ENCODE data around the gene KIAA0408. TPM values are rescaled to one million over a fixed set of nuclear protein-coding genes. Genes with fewer than 3 reads are reported as not detected.

The KIAA0408 gene
- total and polyA plus RNA-seq, 2 experiments from 2014 or later: 0.27 to 2.0 TPM

GRCh38 chr6:127464161-127464880 is 5.1 kb upstream of the KIAA0408 start:
- DNase-seq (ENCODE audit: low read depth in 1 of 2, low spot score in 1 of 2): peak in 1 of 2 donors; percentile 77
- no peaks in the 10 kb centered on the region for H3K27me3 ChIP-seq
- TF ChIP-seq CTCF (IDR thresholded peaks at IDR 0.05; ENCODE audit: low read depth, low read length): no peak
- peak overlapping the region; percentile 45 for H3K27ac ChIP-seq
- no peak overlapping the region for H3K4me3 ChIP-seq
- H3K4me1 ChIP-seq (ENCODE audit: low read depth): peaks cover 18% of the 10 kb centered on the region
- no peaks in the 10 kb centered on the region for H3K36me3 ChIP-seq
- H3K9me3 ChIP-seq (ENCODE audit: low read depth): no peaks in the 10 kb centered on the region

DNA sequence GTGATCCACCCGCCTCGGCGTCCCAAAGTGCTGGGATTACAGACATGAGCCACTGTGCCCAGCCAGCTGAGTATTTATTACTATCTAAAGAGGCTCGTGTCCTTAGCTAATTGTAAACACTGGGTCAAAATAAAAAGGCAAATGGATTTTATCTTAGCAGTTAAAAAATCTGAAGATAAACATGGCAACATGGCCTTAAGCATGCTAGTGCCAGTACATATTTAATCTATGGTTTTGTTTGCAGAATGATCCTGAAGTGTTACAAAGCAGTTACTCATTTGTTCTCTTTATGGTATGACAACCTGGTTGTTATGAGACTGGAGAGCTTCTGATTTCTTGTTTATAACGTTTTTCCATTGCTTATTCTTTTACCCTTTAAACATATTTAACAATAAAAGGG is 3.9 kb upstream of the KIAA0408 start:
- no peak overlapping the region for H3K27ac ChIP-seq
- peaks cover 23% of the 10 kb centered on the region for H3K4me1 ChIP-seq (ENCODE audit: low read depth)
- H3K4me3 ChIP-seq: no peak overlapping the region
- no peaks in the 10 kb centered on the region for H3K9me3 ChIP-seq (ENCODE audit: low read depth)
- no peak for DNase-seq (ENCODE audit: low read depth in 1 of 2, low spot score in 1 of 2)
- H3K27me3 ChIP-seq: no peaks in the 10 kb centered on the region
- no peak for TF ChIP-seq CTCF (IDR thresholded peaks at IDR 0.05; ENCODE audit: low read depth, low read length)
- no peaks in the 10 kb centered on the region for H3K36me3 ChIP-seq

GRCh38 chr6:127462376-127462775 is 3.2 kb upstream of the KIAA0408 start:
- no peaks in the 10 kb centered on the region for H3K27me3 ChIP-seq
- no peak overlapping the region for H3K4me3 ChIP-seq
- H3K4me1 ChIP-seq (ENCODE audit: low read depth): peaks cover 23% of the 10 kb centered on the region
- peak in 1 of 2 donors; percentile 39 for DNase-seq (ENCODE audit: low read depth in 1 of 2, low spot score in 1 of 2)
- H3K9me3 ChIP-seq (ENCODE audit: low read depth): no peaks in the 10 kb centered on the region
- no peak for TF ChIP-seq CTCF (IDR thresholded peaks at IDR 0.05; ENCODE audit: low read depth, low read length)
- H3K27ac ChIP-seq: peak overlapping the region; percentile 12
- no peaks in the 10 kb centered on the region for H3K36me3 ChIP-seq

DNA sequence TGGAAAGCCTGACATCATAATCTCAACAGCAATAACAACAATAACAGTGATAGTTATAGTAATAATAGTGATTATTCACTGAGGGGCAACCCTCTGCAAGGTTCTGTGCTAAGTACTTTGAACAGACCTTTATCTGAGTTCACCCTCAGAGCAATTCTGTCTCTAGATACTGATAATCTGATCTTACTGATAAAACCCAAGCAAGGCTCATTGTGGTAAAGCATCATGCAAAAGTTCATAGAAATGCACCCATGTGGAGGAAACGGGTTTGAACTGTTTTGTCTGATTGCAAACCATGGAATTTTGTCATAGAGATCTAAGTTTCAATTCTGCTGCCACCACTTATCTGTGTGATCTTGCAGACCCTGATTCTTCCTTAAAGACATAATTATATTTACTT is 1.3 kb upstream of the KIAA0408 start:
- Histone ChIP-seq H3K4me3 (no peak overlapping the region), H3K27ac (peak overlapping the region; percentile 54), H3K27me3 (no peaks in the 10 kb centered on the region), H3K9me3 (ENCODE audit: low read depth) (no peaks in the 10 kb centered on the region), H3K36me3 (no peaks in the 10 kb centered on the region), H3K4me1 (ENCODE audit: low read depth) (peaks cover 23% of the 10 kb centered on the region)
- TF ChIP-seq CTCF (IDR thresholded peaks at IDR 0.05; ENCODE audit: low read depth, low read length): no peak
- DNase-seq (ENCODE audit: low read depth in 1 of 2, low spot score in 1 of 2): no peak

DNA sequence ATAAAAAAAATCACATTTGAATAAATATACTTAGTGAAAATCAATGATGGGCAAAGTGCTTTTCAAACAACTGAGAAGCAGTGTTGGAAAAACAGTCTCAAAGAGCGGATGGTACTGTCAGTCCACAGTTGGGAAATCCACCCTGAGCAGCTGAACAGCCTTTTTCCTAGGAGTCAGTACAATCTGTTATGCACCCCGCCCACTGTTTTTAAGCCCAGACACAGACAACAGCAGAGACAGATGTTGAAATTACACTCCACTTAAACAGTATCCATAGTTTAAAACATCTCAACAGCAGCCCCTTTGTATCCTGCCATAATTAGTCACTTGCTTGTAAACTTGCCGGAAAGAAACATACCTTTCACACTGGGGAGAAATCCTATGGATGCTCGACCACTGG is 372 bp downstream of the KIAA0408 start:
- H3K27ac ChIP-seq: peak overlapping the region; percentile 44
- no peaks in the 10 kb centered on the region for H3K9me3 ChIP-seq (ENCODE audit: low read depth)
- no peaks in the 10 kb centered on the region for H3K36me3 ChIP-seq
- no peak for TF ChIP-seq CTCF (IDR thresholded peaks at IDR 0.05; ENCODE audit: low read depth, low read length)
- no peaks in the 10 kb centered on the region for H3K27me3 ChIP-seq
- H3K4me1 ChIP-seq (ENCODE audit: low read depth): peaks cover 23% of the 10 kb centered on the region
- no peak overlapping the region for H3K4me3 ChIP-seq
- DNase-seq (ENCODE audit: low read depth in 1 of 2, low spot score in 1 of 2): peak; percentile 10 to 84
